Common myeloid progenitor, CD34-positive (primary cell): ENCODE results near the gene USB1.
A peak's percentile ranks its signal among the peaks of the same experiment; 100 is the strongest.

Experiments
- CTCF ChIA-PET: fragments of 350-600 bp; sonication (Branson Sonifier 250); formaldehyde crosslinking; loops from one replicate; lab custom pipeline; 2021; ENCODE audit warnings: antibody characterized with exemption; lab: Charles Lee
- POLR2A ChIA-PET: fragments of 350-600 bp; sonication (Branson Sonifier 250); formaldehyde crosslinking; loops from one replicate; lab custom pipeline; 2021; ENCODE audit warnings: antibody characterized with exemption; lab: Charles Lee
- DNase-seq, 3 donors: peaks; one replicate each; pipeline versions ENCODE4 v3.0.0 to v3.0.0-alpha.2; 2013
- H3K27ac ChIP-seq, 2 experiments: 1 replicate in 1 of 2; 2 replicates in 1 of 2; pipeline ENCODE4 v1.7.0; 2013; ENCODE audit warnings: inconsistent platforms in 2 of 2, low read length in 2 of 2, mild to moderate bottlenecking in 2 of 2, low read depth in 1 of 2, moderate library complexity in 1 of 2; ENCODE audit not compliant: severe bottlenecking in 2 of 2, insufficient read depth in 1 of 2, poor library complexity in 1 of 2
- H3K27me3 ChIP-seq, 5 experiments: replicated peaks in 2 of 5; 1 replicate in 3 of 5; 2 replicates in 2 of 5; pipeline versions ENCODE4 v1.6.1 to v1.7.0; 2013; ENCODE audit warnings: low read length in 4 of 5, mild to moderate bottlenecking in 2 of 5, moderate library complexity in 2 of 5, inconsistent platforms in 1 of 5; ENCODE audit not compliant: insufficient read depth in 5 of 5, control insufficient read depth in 4 of 5
- H3K36me3 ChIP-seq, 4 experiments: 1 replicate in 2 of 4; 2 replicates in 2 of 4; pipeline versions ENCODE4 v1.6.1 to v1.7.0; 2013; ENCODE audit warnings: low read length in 3 of 4, control low read depth in 1 of 4, mild to moderate bottlenecking in 1 of 4; ENCODE audit not compliant: control insufficient read depth in 4 of 4, insufficient read depth in 4 of 4
- H3K4me1 ChIP-seq, 4 experiments: 1 replicate in 3 of 4; 2 replicates in 1 of 4; pipeline versions ENCODE4 v1.6.1 to v1.7.1; 2013; ENCODE audit warnings: low read length in 3 of 4, mild to moderate bottlenecking in 3 of 4, control low read depth in 1 of 4, inconsistent platforms in 1 of 4, moderate library complexity in 1 of 4; ENCODE audit not compliant: control insufficient read depth in 4 of 4, insufficient read depth in 4 of 4; ENCODE audit errors: control extremely low read depth in 1 of 4
- H3K4me3 ChIP-seq, 7 experiments: 1 replicate in 4 of 7; 2 replicates in 3 of 7; pipeline versions ENCODE4 v1.5.1 to v1.7.0; 2013; ENCODE audit warnings: mild to moderate bottlenecking in 7 of 7, low read length in 6 of 7, moderate library complexity in 6 of 7, inconsistent platforms in 2 of 7, low read depth in 2 of 7, control low read depth in 1 of 7; ENCODE audit not compliant: insufficient read depth in 4 of 7, control insufficient read depth in 1 of 7; ENCODE audit errors: extremely low read depth in 1 of 7
- H3K9me3 ChIP-seq, 5 experiments: 1 replicate in 4 of 5; 2 replicates in 1 of 5; pipeline versions ENCODE4 v1.6.1 to v1.7.1; 2013; ENCODE audit warnings: low read length in 4 of 5, mild to moderate bottlenecking in 2 of 5, inconsistent platforms in 1 of 5, low read depth in 1 of 5, moderate library complexity in 1 of 5; ENCODE audit not compliant: control insufficient read depth in 4 of 5, insufficient read depth in 2 of 5; ENCODE audit errors: control extremely low read depth in 1 of 5
- WGBS: methylation state at CpG from one replicate; pipeline ENCODE4 v1.1.5; 2013; ENCODE audit not compliant: insufficient coverage; 5-methylcytosine and 5-hydroxymethylcytosine counted together

The USB1 gene

GRCh38 chr16:57979006-57979585 lies 22.1 kb upstream of the USB1 start:
- 92% methylated on average over 8 of the region's 11 CpGs for WGBS
- ChIA-PET POLR2A (no interaction called here), CTCF (interaction anchor here (1.3 to 1.7 kb wide), 2 partner anchors 13 to 26 kb away, joined by 4 to 7 read pairs; no protein-coding TSS in a partner anchor)
- H3K9me3 ChIP-seq, result no peaks in the 10 kb centered on the region
- H3K27me3 ChIP-seq, result peaks cover 0 to under 1% (median 0%) of the 10 kb centered on the region in 5 experiments
- no peak for DNase-seq
- no peaks in the 10 kb centered on the region for H3K36me3 ChIP-seq
- peaks cover 0 to under 1% (median under 1%) of the 10 kb centered on the region in 4 experiments for H3K4me1 ChIP-seq
- H3K27ac ChIP-seq, result no peak overlapping the region
- H3K4me3 ChIP-seq, result no peak overlapping the region

DNA sequence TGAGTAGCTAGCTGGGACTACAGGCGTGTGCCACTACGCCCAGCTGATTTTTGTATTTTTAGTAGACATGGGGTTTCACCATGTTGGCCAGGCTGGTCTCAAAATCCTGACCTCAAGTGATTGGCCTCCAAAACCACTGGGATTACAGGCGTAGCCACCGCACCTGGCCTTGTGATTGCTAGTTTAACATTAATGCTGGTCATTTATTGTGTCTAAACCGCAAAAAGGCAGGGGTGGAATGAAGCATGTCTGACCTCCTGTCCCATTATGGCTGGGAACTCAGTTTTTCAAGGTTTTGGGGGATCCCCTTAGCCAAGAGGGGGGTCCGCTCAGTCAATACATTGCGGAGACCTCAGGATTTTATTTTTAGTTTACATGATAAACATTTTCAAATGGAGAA lies 19.6 kb upstream of the USB1 start:
- Histone ChIP-seq H3K27me3 (peaks cover 0 to 7% (median 0%) of the 10 kb centered on the region in 5 experiments), H3K4me1 (peaks cover 0 to 15% (median 12%) of the 10 kb centered on the region in 4 experiments), H3K9me3 (no peaks in the 10 kb centered on the region), H3K36me3 (no peaks in the 10 kb centered on the region), H3K27ac (no peak overlapping the region), H3K4me3 (no peak overlapping the region)
- WGBS, result 92% methylated on average over 5 of the region's 7 CpGs
- CTCF ChIA-PET, result no interaction called here
- no peak for DNase-seq
- POLR2A ChIA-PET, result no interaction called here

- no peak for DNase-seq
- ChIA-PET CTCF (no interaction called here), POLR2A (no interaction called here)
- Histone ChIP-seq H3K4me1 (peaks cover 0 to 15% (median 12%) of the 10 kb centered on the region in 4 experiments), H3K4me3 (no peak overlapping the region), H3K9me3 (no peaks in the 10 kb centered on the region), H3K36me3 (no peaks in the 10 kb centered on the region), H3K27me3 (peaks cover 0 to 11% (median 0%) of the 10 kb centered on the region in 5 experiments), H3K27ac (no peak overlapping the region)
- no CpG with 5 or more reads among the region's 5 CpGs for WGBS
These were observed 18.8 kb upstream of the USB1 start for GRCh38 chr16:57982385-57982784.

DNA sequence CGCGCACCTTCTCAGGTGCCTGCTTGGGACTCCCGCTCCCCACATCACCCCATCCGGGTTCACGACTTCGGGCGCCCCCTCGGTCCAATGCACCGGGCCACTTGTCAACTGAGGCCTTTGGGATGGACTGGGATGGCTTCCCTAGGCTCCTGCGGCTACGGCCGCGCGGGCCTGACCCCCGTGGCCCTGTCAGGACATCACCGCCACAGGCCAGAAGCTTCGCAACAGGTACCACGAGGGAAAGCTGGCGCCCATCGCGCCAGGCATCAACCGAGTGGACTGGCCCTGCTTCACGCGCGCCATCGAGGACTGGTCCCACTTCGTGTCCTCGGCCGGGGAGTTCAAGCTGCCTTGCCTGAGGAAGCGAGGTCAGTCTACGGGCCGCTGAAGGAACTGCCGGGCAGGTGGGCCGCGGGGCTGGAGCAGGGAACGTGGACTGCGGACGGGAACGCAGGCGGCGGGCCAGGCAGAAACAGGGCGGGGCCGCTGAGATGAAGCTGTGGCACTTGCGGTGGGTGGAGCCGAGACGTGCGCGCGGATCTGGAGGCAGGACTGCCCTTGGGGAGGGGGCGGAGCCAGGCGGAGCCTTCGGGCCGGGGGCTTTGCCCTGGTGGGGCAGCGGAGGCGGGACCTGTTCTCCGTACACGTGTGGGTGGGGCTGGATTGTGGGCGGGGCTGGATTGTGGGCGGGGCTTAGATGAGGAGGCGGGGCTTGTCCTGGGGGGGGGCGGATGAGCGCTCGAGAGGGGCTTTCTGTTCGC lies 16.6 kb upstream of the USB1 start:
- H3K27ac ChIP-seq, result no peak overlapping the region

GRCh38 chr16:57985204-57986181 lies 15.7 kb upstream of the USB1 start:
- CTCF ChIA-PET, result no interaction called here
- H3K4me3 ChIP-seq, result peak overlapping the region; percentile 27 to 82 (median 64)
- peaks cover 0 to 11% (median 0%) of the 10 kb centered on the region in 5 experiments for H3K27me3 ChIP-seq
- no peaks in the 10 kb centered on the region for H3K36me3 ChIP-seq
- peak in 1 of 3 donors; percentile 74 for DNase-seq
- POLR2A ChIA-PET, result no interaction called here
- H3K27ac ChIP-seq, result no peak overlapping the region
- H3K4me1 ChIP-seq, result peaks cover 0 to 17% (median 13%) of the 10 kb centered on the region in 4 experiments
- H3K9me3 ChIP-seq, result no peaks in the 10 kb centered on the region
- 31% methylated on average over 40 of the region's 62 CpGs for WGBS

More for the DNA sequence above, 16.6 kb upstream of the USB1 start:
- H3K4me3 ChIP-seq, result peak overlapping the region; percentile 27 to 82 (median 64)
- CTCF ChIA-PET, result no interaction called here
- POLR2A ChIA-PET, result no interaction called here
- H3K4me1 ChIP-seq, result peaks cover 0 to 17% (median 13%) of the 10 kb centered on the region in 4 experiments
- no peaks in the 10 kb centered on the region for H3K9me3 ChIP-seq
- peak; percentile 91 to 96 (median 96) for DNase-seq
- H3K27me3 ChIP-seq, result peaks cover 0 to 11% (median 0%) of the 10 kb centered on the region in 5 experiments
- no peaks in the 10 kb centered on the region for H3K36me3 ChIP-seq
- WGBS, result 5% methylated on average over 43 of the region's 64 CpGs

GRCh38 chr16:57986196-57986595 lies 15.0 kb upstream of the USB1 start:
- Histone ChIP-seq H3K4me3 (no peak overlapping the region), H3K4me1 (peaks cover 0 to 17% (median 13%) of the 10 kb centered on the region in 4 experiments), H3K27me3 (peaks cover 0 to 11% (median 0%) of the 10 kb centered on the region in 5 experiments), H3K36me3 (no peaks in the 10 kb centered on the region), H3K9me3 (no peaks in the 10 kb centered on the region), H3K27ac (no peak overlapping the region)
- no peak for DNase-seq
- CTCF ChIA-PET, result interaction anchor here (1.4 to 1.5 kb wide), 2 partner anchors 14 to 230 kb away, joined by 3 to 6 read pairs; partner anchors contain the start of gene ZNF319
- POLR2A ChIA-PET, result no interaction called here
- 69% methylated on average over 4 of the region's 9 CpGs for WGBS
